Colon (tissue), 2 donors: ENCODE results near the gene MTA1.

Experiments used
- FAIRE-seq: peaks from 2 replicates; lab custom pipeline; 2012; peaks lifted over from hg19 to GRCh38; lab: Jason Lieb, UNC
- donor health status: control.
- donor health status: control.

The MTA1 gene

DNA sequence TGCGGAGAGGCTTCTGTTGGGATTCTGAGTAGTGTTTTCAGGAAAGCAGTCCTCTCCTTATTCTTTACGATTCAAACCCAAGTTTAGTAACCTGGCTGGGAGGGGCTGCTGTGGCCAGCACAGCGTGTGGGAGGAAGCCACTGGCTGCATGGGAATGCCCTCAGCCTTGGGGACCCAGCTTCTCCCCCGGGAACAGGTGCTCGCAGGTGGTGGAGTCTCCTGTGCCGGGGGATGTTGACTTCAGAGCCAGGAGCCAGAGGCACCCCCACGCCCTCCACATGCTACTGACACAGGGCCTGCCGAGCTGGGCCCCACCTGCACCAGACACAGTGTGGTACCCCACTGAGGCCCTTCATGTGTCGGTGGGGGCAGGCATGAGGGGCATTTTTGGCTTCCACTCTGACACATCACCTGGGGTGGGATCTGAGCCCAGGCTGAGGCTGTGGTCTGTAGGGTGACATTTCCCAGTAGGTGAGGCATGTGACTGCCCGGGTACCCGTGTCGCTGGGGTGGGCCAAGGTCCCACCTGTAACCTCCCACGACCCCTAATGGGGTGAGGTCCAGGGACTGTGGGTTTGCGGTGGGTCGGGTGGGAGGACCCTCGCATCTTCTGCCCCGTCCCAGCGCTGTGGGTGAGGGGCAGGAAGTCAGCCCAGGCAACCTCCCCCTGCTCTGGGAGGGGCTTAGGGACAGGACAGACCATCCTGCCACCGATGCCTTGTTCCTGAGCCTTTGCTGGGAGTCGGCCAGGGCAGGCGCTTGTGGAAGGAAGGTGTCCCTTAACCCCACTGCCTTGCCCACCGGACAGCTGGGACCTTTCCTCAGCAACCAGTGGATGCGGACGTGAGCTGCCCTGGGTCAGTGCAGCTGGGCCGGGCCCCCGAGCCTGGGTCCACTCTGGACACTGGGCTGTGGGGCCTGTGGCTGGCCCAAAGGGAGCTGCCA lies 26.5 kb downstream of the MTA1 start:
- FAIRE-seq: no peak

DNA sequence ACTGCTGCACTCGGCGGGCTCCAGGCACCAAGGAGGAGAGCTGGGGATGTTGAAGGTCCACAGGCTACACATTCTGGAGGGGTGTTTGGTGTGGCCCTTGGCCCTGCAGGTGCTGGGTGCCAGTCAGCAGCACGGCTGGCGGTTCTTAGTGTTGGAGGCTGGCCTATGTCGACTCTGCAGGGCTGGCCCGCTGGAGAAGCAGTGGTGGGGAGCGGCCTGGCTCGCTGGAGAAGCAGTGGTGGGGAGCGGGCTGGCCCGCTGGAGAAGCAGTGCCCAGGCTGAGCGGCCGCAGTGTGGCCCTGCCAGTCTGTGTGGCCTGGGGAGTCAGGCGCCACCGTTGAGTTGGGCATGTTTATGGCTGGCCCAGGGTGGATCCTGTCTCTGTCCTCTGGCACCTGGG lies 27.3 kb downstream of the MTA1 start:
- FAIRE-seq: no peak

DNA sequence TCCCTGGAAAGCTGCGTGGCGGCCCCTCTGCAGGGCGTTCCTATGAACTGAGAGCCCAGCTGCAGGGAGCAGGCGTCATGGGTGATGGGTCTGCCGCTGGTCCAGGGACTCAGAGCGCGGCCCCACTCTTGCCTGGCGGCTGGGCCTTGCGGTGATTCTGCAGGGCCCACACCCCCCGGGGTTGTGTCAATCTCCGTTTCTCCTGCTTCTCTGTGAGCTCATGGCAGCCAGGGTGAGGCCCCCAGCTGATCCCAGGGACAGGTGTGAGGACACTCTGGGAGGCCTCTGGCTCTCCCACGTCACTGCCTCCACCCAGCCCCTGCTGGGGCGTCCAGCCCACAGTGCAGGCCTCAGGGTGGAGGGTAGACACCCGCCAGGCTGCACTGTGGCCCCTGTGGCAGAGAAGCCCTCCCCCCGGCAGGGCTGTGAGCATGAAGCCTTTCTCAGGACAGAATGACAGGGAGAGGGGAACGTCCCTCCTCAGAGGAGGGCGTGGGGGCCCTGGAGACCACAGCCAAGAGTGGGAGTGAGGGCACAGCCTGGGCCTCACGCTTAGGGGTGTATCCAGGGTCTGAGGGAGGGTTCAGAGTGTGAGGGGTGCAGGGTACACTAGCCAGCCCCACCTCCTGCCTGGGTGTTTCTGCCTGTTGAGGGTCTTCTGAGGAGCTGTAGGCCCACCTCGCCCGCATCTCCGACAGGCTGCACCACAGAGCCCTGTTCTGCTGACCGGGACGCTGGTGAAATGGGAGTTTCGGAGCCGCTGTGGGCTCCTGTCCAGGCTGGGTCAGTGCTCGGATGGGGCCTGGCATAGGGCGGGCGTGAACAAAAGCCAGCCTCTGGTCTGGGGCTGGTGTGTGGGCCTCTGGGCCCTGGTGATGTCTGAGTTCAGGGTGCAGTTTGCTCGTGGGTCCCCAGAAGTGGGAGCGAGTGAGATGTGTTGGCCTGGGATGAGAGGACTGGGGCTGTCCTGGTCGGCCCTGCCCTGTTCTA lies 28.3 kb downstream of the MTA1 start:
- FAIRE-seq: no peak

DNA sequence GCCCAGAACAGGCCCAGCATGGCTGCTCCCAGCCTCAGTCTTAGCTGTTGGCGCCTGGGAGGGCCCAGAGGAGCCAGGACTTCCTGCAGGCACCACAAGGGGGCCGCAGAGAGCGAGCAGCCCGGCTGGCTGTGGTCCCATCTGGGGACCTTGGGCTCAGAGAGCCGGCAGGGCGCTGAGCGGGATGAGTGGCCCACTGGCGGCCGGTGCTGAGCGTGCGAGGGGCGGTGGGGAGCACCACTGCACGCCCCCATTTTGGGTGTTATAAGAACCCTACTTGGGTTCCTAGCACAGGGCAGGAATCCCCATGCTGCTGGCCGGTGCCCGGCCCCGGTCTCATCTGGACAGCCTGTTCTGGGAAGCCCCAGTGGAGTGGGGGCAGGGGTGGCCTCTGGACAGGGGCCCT lies 29.1 kb downstream of the MTA1 start:
- no peak for FAIRE-seq

DNA sequence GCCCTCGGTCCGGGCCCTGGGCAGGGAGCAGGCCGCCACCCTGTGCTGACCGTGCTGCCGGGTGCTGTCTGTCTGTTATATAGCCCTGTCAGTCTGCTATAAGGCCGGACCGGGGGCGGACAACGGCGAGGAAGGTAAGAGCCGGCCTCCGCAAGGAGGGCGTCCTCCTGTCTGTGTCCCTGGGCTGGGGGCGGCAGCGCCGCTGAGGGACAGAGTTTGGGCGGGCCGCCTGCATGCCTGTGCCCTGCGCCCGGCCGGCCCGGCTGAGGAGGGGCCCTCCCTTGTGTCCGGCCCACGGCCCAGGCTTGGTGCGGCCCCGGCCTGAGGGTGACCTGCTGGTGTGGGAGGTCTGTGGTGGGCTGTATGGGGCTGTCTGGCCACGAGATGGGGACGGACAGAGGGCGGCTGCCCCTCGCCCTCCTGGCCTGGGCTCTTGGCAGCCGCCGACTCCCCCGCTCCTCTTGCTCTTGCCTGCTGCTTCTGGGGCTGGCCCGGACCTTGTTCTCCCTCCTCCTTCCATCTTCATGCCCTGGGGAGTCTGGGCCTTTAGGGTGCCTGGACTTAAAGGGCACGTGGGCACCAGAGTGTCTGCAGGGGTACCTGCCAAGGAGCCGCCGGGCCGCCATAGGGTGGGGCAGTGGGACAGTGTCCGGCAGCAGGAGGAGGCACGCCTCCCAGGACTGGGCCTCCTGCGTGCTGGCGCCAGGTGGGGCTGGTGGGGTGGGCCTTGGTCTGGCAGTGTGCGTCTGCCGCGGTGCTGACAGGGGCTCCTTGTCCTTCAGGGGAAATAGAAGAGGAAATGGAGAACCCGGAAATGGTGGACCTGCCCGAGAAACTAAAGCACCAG lies 29.9 kb downstream of the MTA1 start:
- FAIRE-seq: no peak

DNA sequence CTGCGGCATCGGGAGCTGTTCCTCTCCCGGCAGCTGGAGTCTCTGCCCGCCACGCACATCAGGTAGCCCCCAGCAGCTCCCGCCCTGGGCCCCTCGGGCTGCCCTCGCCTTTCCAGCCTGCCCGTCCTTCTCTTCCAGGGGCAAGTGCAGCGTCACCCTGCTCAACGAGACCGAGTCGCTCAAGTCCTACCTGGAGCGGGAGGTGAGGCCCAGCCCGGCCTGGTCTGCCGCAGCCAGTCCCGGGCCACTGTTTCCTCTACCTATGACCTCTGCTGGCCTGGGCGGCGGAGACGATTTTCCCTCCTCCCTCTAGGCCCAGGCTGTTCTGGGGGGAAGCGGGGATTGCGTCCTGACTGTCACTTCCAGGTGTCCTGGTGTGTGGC lies 30.5 kb downstream of the MTA1 start:
- FAIRE-seq: no peak

DNA sequence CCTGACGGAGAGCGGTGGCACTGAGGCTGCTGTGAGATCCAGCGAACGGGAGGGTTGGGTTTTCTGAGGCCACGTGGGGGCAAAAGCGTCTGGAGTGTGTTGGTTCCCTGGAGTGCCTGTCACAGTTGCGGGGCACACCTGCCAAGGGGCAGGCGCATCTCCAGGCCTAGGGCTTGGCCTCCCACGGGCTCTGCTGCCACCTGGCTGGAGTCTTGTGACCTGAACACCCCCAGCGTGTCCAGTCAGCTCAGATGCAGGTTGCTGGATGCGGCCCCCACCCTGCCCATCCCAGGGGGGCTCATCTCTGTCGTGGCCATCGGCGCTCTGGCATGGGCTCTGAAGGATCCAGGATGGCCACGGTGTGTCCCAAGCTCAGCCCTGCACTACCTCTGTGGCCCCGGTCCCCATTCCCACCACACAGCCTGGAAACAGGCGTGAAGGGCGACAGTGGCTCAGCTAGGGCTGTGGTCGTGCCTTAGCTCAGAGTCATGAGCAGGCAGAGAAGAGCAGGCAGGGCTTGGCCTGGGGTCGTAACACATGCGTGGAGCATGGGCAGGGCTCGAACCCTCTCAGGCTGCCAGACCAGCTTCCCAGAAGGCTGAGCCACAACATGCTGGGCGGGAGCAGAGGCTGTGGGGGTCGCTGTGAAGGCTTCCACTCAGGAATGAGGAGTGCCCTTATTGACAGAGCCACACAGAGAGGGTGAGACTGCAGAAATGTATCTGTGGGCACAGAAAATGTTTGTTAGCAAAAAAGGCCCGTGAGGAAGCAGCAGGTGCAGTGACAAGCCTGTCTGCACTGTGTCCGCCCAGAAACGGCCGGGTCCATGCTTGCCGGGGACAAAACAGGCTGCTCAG lies 31.5 kb downstream of the MTA1 start:
- no peak for FAIRE-seq

DNA sequence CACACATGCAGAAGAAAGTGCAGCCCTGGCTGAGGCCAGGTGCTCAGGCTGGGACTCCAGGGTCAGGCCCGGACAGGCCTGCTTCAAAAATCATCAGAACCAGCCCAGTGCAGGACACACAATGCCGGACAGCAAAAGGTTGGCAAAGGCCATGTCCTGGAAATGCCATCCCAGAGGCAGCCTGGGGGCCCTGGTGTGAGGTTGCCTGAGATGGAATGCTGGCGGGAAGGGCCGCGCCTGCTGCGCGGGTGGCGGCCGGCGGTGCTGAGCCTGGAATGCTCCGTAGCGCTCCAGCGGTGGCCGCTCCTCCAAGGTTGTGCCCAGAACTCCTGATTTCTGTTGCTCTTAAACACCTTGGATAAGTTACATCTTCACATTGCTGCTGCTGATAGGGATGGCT lies 33.3 kb downstream of the MTA1 start:
- FAIRE-seq: no peak

DNA sequence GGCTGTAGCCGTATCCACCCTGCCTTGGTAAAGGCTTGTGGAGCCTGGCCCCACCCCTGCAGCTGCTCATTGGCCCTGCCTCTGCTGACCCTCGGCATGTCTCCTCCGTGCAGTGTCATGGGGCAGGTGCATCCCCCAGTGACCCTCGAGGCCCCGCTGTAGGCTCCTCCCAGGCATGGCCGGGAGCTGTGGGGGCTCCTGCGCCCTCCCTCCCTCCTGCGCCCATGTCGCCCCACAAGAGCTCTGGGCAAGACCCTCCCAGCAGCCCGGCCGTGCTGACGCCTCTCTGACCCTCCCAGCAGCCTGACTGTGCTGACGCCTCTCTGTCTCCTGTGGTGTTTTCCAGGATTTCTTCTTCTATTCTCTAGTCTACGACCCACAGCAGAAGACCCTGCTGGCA lies 34.2 kb downstream of the MTA1 start:
- FAIRE-seq: no peak

DNA sequence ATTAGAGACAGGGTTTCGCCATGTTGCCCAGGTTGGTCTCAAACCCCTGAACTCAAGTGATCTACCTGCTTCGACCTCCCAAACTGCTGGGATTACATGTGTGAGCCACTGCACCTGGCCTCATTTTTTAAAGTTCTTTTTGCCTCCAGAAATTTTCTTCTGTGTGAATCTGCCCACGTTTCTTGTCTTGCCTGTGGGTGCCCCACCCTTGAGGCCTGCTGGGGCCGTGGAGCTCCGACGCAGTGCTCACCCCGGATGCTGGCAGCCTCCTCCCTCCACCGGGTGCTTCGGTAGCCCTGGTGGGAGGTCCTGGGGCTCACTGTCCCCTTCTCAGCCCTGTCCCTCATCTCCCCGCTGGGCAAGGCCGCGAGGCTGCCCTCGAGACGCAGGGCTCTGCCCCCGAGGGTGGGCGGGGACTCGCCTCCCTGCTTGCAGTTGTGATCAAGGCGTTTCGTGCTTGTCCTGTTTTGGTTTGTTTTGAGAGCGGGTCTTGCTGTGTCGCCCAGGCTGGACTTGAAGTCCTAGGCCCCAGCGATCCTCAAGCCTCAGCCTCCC lies 35.5 kb downstream of the MTA1 start:
- FAIRE-seq: no peak

DNA sequence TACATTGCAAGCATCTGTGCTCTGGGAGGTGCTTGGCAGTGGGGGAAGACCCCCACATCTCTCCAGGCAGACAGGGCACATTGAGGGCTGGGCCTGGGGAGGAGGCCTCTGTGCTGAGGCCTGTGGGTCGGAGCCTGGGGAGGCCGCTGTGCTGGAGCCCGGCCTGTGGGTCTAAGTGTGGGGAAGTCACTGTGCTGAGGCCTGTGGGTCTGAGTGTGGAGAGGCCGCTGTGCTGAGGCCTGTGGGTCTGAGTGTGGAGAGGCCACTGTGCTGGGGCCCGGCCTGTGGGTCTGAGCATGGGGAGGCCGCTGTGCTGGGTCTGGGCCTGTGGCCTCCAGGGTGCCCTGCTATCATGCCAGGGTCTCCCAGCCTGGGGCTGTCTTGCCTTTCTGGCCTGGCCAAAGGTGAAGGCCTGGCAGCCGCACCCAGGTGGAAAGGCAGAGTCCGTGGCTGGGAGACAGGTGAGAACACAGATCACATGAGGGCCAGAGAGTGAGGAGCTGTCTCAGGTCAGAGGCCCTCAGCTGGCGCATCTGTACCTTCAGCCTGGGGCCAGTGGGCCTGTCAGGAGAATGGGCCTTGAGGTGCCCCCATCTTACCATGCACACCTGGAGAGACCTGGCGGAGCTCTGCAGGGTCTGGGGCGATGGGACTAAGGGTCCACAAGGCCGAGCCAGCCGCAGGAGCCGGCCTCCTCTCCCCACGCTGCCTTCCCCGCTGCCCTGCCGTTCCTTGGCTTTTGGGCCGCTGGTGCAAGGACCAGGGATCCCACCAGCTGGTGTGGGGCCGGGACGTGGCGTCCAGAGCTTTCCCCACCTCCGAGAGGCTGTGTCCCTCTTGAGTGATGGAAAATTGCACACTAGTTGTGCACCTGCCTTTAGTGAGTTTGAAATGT lies 36.4 kb downstream of the MTA1 start:
- FAIRE-seq: no peak

DNA sequence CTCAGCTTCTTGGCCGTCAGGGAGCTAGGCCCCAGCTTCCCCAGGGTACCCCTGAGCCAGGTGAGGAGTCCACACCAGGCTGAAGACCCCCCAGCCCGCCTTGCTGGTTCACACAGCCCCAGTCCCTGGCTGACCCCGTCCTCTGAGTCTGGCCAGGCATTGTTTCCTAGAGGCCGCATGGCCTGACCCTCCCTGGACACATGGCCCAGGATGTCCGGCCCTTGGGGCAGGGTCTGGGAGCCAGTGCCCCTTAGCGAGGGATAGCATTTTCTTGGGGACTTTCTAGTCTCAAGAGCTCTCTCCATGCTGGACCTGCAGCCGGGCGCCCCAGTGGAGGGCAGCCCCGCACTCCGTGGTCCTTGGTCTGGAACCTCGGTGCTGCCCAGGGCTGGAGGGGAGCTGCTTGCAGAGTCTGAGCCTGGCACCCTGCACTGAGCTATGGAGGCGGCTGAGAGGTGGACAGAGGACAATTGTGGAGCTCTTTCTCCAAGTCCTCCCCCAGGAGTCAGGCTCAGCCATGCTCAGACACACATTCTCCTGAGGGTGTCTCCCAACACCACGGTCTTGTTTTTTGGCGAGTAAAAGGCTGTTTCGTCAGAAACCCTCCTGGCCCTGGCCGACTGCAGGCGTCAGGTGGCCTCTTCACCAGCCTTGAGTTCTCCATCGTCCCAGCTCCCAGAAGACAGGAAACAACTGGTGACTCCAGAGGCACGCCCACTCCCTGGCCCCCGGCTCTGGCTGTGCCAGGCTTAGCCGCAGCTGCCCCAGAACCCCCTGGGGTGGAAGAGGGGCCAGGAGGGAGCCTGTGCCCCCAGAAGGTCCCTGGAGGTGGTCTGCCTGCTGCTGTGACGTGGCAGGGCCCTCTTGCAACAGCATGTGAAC lies 37.4 kb downstream of the MTA1 start:
- no peak for FAIRE-seq

DNA sequence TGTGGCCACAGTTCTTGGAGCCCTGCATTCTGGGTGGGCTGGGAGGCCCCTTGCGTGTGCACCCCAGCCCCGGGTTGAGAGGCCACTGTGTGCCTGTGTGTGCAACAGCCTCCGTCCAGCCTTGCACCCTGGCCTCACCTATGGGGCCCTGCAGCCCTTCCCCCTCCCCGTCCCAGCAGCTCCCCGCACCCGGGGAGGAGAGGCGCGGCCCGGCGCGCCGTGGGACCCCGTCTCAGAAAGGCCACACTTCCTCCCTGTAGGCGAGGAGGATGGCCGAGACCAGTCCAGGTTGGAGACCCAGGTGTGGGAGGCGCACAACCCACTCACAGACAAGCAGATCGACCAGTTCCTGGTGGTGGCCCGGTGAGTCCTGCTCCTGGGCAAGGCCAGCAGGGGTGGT lies 38.4 kb downstream of the MTA1 start:
- no peak for FAIRE-seq

DNA sequence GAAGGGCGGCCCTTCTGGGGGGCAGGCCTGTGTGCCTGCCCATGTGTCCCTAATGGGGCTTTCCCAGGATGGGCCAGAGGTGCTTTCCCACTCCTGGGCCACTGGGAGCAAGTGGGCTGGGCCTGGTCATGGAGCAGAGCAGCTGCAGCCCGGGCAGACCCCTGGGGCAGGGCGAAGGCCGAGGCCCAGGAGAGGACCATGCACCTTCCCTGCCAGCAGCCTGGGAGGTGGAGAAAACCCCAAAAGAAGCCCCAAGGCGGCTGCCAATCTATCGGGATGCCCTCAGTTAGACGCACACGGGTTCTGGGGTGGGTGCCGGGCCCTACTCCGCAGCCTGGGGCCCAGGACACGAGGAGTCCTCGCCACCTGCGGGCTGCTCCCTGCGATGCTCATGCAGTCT lies 38.9 kb downstream of the MTA1 start:
- FAIRE-seq: no peak

DNA sequence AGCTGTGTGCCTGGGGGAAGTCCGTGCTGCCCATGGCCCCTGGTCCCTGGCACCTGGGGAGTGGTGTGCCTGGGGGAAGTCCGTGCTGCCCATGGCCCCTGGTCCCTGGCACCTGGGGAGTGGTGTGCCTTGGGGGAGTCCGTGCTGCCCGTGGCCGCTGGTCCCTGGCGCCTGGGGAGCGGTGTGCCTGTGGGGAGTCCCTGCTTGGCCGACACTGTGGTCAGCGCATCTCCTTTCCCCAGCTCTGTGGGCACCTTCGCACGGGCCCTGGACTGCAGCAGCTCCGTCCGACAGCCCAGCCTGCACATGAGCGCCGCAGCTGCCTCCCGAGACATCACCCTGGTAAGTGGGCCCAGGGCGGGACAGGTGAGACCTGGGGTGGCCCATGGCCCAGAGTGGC lies 40.5 kb downstream of the MTA1 start:
- no peak for FAIRE-seq

DNA sequence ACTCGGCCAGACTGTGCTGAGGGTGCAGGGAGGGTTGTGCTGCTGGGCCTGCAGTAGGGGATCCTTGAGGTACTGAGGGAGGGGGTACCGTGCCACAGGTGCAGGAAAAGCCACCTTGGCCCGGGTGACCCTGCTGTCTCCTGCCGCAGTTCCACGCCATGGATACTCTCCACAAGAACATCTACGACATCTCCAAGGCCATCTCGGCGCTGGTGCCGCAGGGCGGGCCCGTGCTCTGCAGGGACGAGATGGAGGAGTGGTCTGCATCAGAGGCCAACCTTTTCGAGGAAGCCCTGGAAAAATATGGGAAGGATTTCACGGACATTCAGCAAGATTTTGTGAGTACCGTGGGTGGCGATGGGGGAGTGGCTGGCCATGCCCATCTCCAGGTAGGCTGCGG lies 41.0 kb downstream of the MTA1 start:
- FAIRE-seq: no peak

DNA sequence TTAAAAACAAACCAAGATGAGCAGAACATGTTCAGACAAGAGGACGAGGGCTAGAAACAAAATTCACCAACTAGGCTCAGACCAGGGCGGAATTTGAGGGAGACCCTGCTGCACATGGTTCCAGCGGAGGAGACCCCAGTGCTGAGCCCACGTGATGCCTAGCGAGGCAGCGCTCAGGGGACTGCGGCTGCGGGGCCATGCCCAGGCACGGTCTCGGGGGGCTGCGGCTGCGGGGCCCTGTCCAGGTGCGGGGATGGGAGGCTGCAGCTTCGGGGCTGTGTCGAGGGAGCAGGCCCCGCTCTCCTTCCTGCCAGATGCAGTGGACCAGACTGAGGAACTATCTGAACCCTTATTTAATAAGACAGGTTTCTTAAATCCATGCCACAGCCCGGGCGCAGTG lies 42.3 kb downstream of the MTA1 start:
- no peak for FAIRE-seq

DNA sequence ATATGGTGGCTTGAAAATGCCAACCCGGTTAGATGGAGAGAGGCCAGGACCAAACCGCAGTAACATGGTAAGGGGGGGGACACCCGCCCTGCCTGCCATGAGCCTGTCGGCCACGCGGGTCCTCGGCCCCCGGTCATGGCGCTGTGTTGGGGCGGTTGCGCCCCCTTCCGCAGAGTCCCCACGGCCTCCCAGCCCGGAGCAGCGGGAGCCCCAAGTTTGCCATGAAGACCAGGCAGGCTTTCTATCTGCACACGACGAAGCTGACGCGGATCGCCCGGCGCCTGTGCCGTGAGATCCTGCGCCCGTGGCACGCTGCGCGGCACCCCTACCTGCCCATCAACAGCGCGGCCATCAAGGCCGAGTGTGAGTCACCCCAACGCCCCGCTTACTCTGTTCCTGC lies 44.9 kb downstream of the MTA1 start:
- no peak for FAIRE-seq
